Superior temporal gyrus (tissue), 1 donor: ENCODE data around the gene UBE2D2.
"Not testable (repeated sequence)": the region's sequence is repeated elsewhere in the genome, so short reads cannot be mapped to it uniquely, and the experiment has no call there.

ENCODE experiments used
- DNase-seq: peaks from one replicate; pipeline ENCODE4 v3.0.0-alpha.2; 2016; ENCODE audit errors: extremely low spot score

UBE2D2 gene

DNA sequence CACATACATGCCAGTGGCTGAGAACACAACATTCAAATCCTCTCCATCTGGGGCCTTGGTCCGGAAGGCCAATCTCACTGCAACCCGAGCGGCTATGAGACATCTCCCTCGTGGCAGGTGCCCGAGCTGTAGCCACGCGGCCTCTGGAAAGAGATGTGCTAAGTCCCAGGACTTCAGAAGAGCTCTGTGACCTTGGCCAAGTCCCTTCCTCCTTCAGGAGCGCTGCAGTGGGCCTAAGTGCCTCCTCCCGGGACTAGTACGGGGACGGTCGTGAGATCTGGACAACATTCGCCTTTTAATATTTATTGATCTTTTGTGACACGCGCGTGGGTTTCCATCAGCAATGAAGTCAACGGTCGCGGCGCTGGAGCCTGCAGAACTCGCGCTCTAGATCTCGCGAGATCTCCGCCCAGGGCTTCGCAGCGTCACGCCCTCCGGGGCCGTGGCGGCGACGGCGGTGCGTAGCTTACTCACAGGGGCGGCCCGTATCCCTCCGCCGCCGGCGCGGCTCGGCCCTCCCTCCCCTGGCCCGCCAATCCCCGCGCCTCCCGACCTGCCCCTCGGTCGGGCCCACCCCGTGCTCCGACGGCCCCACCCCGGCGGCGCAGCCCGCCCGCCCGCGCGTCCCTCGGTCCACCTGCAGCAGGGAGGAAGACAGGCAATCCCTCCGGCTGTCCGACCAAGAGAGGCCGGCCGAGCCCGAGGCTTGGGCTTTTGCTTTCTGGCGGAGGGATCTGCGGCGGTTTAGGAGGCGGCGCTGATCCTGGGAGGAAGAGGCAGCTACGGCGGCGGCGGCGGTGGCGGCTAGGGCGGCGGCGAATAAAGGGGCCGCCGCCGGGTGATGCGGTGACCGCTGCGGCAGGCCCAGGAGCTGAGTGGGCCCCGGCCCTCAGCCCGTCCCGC is at the start of gene UBE2D2:
Gene UBE2D2, plus strand, starts transcription at position 588 of the 903 bp plus-strand sequence. CDS start 453 bp downstream, outside the sequence.
- peak; percentile 97 for DNase-seq

GRCh38 chr5:139512786-139513390 is 48.3 kb upstream of the UBE2D2 start:
- DNase-seq: no peak

GRCh38 chr5:139513434-139513833 is 47.7 kb upstream of the UBE2D2 start:
- peak; percentile 75 for DNase-seq

DNA sequence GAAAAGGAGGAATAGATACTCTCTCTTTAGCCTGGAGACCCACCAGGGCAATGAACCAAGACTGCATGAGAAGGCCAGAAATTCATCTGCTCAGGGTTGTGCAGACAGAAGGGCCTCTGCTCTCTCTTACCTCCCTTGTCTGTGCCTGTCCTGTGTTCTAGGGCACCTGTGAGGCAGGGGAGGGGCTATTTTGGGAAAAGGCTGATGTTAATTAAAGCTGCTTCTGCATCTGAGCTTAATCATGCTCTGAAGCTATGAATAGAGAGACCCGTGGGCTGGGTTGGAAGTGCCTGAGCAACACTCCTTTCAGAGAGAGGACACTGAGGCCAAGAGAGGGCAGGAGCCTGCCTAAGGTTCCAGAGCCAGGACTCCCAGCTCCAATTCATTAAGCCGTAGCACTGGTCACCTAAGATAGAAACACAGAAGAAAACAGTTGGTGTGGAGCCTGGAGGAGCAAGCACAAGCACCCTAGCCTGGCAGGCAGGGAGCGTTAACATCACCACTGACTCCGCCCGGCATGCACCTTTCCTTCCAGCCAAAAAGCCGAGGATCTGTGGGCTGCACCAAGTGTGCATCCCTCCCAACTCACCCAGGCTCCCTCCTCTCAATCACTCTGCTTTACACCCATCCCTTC is 47.2 kb upstream of the UBE2D2 start:
- peak; percentile 27 for DNase-seq

- DNase-seq: no peak
Measured at GRCh38 chr5:139514486-139514856, 46.7 kb upstream of the UBE2D2 start.

- DNase-seq: peak; percentile 93
Measured at GRCh38 chr5:139517683-139518564, 43.2 kb upstream of the UBE2D2 start.

- DNase-seq: no peak
Measured at GRCh38 chr5:139523635-139524445, 37.3 kb upstream of the UBE2D2 start.

GRCh38 chr5:139524446-139524845 is 36.7 kb upstream of the UBE2D2 start:
- DNase-seq: no peak

DNA sequence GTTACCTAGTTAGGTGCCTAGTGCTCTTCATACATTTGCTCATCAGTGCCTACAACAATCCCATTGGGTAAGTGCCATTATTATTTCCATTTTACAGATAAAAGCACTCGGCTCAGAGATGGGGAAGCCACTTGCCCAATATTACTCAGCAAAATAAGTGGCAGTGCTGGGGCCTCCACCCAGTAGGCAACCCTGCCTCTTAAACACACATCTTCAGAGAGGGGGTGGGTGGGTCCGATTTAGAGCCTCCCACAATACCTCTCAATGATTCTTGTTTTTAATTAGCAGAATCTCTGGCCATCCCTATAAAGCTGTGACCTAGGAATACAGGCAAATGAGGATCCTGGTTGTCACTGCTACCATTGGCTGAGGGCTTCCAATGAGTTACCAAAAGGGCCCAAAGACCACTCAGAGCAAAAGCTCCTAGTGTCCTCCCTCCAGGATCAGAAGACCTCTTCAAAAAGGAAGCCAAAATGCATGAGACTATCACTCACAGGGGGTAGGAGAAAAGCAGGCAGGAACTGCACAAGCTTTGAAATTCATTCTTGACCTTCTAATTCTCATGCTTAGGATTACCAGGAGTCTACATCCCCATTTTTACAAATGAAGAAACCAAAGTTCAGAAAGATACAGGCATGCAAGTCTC is 36.1 kb upstream of the UBE2D2 start:
- no peak for DNase-seq

- DNase-seq: not testable (repeated sequence)
Measured at GRCh38 chr5:139525586-139526308, 35.4 kb upstream of the UBE2D2 start.

GRCh38 chr5:139526309-139527089 is 34.6 kb upstream of the UBE2D2 start:
- not testable (repeated sequence) for DNase-seq

GRCh38 chr5:139527090-139527470 is 34.1 kb upstream of the UBE2D2 start:
- DNase-seq: not testable (repeated sequence)

GRCh38 chr5:139527896-139528467 is 33.2 kb upstream of the UBE2D2 start:
- DNase-seq: not testable (repeated sequence)

- DNase-seq: not testable (repeated sequence)
Measured at GRCh38 chr5:139528695-139529094, 32.4 kb upstream of the UBE2D2 start.

GRCh38 chr5:139530079-139530478 is 31.1 kb upstream of the UBE2D2 start:
- not testable (repeated sequence) for DNase-seq

DNA sequence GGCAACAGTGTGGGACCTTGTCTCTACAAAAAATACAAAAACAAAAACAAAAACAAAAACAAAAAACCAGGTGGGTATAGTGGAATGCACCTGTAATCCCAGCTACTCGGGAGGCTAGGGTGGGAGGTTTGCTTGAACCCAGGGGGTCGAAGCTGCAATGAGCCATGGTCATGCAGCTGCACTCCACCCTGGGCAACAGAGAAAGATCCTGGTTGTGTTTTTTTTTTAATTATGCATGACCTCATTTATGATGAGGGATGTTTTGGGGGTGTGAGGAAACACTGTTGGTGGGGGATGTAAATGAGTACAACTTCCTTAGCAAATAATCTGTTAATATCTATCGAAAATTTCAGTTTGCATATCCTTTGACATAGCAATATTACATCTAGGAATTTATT is 29.4 kb upstream of the UBE2D2 start:
- DNase-seq: no peak

- DNase-seq: peak; percentile 67
Measured at GRCh38 chr5:139543423-139543991, 17.6 kb upstream of the UBE2D2 start.

- not testable (repeated sequence) for DNase-seq
Measured at GRCh38 chr5:139546593-139546992, 14.5 kb upstream of the UBE2D2 start.
